ENCODE data around the gene SIL1. TPM values are rescaled to one million over a fixed set of nuclear protein-coding genes. Genes with fewer than 3 reads are reported as not detected.

SIL1 gene
- polyA plus RNA-seq, 4 donors = 21.6 to 68.2 (median 35.4) TPM

- Histone ChIP-seq H3K27me3 (ENCODE audit: control insufficient read depth in 3 of 3, insufficient read depth in 3 of 3, low read length in 3 of 3) (no peaks in the 10 kb centered on the region), H3K4me3 (ENCODE audit: low read depth in 1 of 3, low read length in 3 of 3) (no peak overlapping the region), H3K9me3 (ENCODE audit: control insufficient read depth in 2 of 2, insufficient read depth in 1 of 2, low read depth in 1 of 2, low read length in 1 of 2) (no peaks in the 10 kb centered on the region), H3K36me3 (ENCODE audit: control insufficient read depth in 3 of 3, insufficient read depth in 2 of 3, low read depth in 1 of 3, low read length in 3 of 3) (no peaks in the 10 kb centered on the region), H3K27ac (ENCODE audit: low read depth in 1 of 3, low read length in 2 of 3) (no peak overlapping the region), H3K4me1 (ENCODE audit: control insufficient read depth in 3 of 3, insufficient read depth in 2 of 3, low read depth in 1 of 3, low read length in 2 of 3) (peaks cover 7 to 20% (median 12%) of the 10 kb centered on the region in 3 donors)
- 63 to 79% (median 65%) methylated on average over 4 of the region's 4 CpGs for WGBS, 3 donors
- DNase-seq (peak in 1 of 2 donors; percentile 40), FAIRE-seq (no peak)
Measured at GRCh38 chr5:139138109-139138508, 60.1 kb downstream of the SIL1 start.

- 72 to 79% (median 76%) methylated on average over 3 to 4 of the region's 4 CpGs for WGBS, 3 donors
- no peak for FAIRE-seq
- Histone ChIP-seq H3K36me3 (ENCODE audit: control insufficient read depth in 3 of 3, insufficient read depth in 2 of 3, low read depth in 1 of 3, low read length in 3 of 3) (peaks cover 0 to under 1% (median 0%) of the 10 kb centered on the region in 3 donors), H3K4me1 (ENCODE audit: control insufficient read depth in 3 of 3, insufficient read depth in 2 of 3, low read depth in 1 of 3, low read length in 2 of 3) (peaks cover 7 to 20% (median 12%) of the 10 kb centered on the region in 3 donors), H3K27ac (ENCODE audit: low read depth in 1 of 3, low read length in 2 of 3) (no peak overlapping the region), H3K27me3 (ENCODE audit: control insufficient read depth in 3 of 3, insufficient read depth in 3 of 3, low read length in 3 of 3) (no peaks in the 10 kb centered on the region), H3K9me3 (ENCODE audit: control insufficient read depth in 2 of 2, insufficient read depth in 1 of 2, low read depth in 1 of 2, low read length in 1 of 2) (no peaks in the 10 kb centered on the region), H3K4me3 (ENCODE audit: low read depth in 1 of 3, low read length in 3 of 3) (no peak overlapping the region)
- peak in 1 of 2 donors; percentile 3 for DNase-seq
Measured at GRCh38 chr5:139137697-139138096, 60.5 kb downstream of the SIL1 start.

GRCh38 chr5:139134906-139135305 lies 63.3 kb downstream of the SIL1 start:
- WGBS, 3 donors = 77 to 82% (median 77%) methylated on average over 4 of the region's 4 CpGs
- H3K27ac ChIP-seq (ENCODE audit: low read depth in 1 of 3, low read length in 2 of 3) = no peak overlapping the region
- DNase-seq = no peak
- H3K36me3 ChIP-seq (ENCODE audit: control insufficient read depth in 3 of 3, insufficient read depth in 2 of 3, low read depth in 1 of 3, low read length in 3 of 3) = peaks cover 0 to 3% (median 0%) of the 10 kb centered on the region in 3 donors
- no peak overlapping the region for H3K4me3 ChIP-seq (ENCODE audit: low read depth in 1 of 3, low read length in 3 of 3)
- no peak for FAIRE-seq
- no peaks in the 10 kb centered on the region for H3K9me3 ChIP-seq (ENCODE audit: control insufficient read depth in 2 of 2, insufficient read depth in 1 of 2, low read depth in 1 of 2, low read length in 1 of 2)
- peaks cover 3 to 14% (median 8%) of the 10 kb centered on the region in 3 donors for H3K4me1 ChIP-seq (ENCODE audit: control insufficient read depth in 3 of 3, insufficient read depth in 2 of 3, low read depth in 1 of 3, low read length in 2 of 3)
- H3K27me3 ChIP-seq (ENCODE audit: control insufficient read depth in 3 of 3, insufficient read depth in 3 of 3, low read length in 3 of 3) = no peaks in the 10 kb centered on the region

GRCh38 chr5:139133282-139133681 lies 64.9 kb downstream of the SIL1 start:
- H3K9me3 ChIP-seq (ENCODE audit: control insufficient read depth in 2 of 2, insufficient read depth in 1 of 2, low read depth in 1 of 2, low read length in 1 of 2) = no peaks in the 10 kb centered on the region
- FAIRE-seq (no peak), DNase-seq (no peak)
- H3K4me3 ChIP-seq (ENCODE audit: low read depth in 1 of 3, low read length in 3 of 3) = no peak overlapping the region
- H3K27ac ChIP-seq (ENCODE audit: low read depth in 1 of 3, low read length in 2 of 3) = no peak overlapping the region
- WGBS, 3 donors = 27 to 55% (median 45%) methylated on average over 2 of the region's 2 CpGs
- H3K27me3 ChIP-seq (ENCODE audit: control insufficient read depth in 3 of 3, insufficient read depth in 3 of 3, low read length in 3 of 3) = no peaks in the 10 kb centered on the region
- H3K4me1 ChIP-seq (ENCODE audit: control insufficient read depth in 3 of 3, insufficient read depth in 2 of 3, low read depth in 1 of 3, low read length in 2 of 3) = peaks cover 0 to 9% (median 6%) of the 10 kb centered on the region in 3 donors
- H3K36me3 ChIP-seq (ENCODE audit: control insufficient read depth in 3 of 3, insufficient read depth in 2 of 3, low read depth in 1 of 3, low read length in 3 of 3) = peaks cover 0 to 3% (median 0%) of the 10 kb centered on the region in 3 donors

- FAIRE-seq (no peak), DNase-seq (no peak)
Measured at GRCh38 chr5:139132515-139132914, 65.7 kb downstream of the SIL1 start.

GRCh38 chr5:139131921-139132432 lies 66.2 kb downstream of the SIL1 start:
- no peak overlapping the region for H3K4me3 ChIP-seq (ENCODE audit: low read depth in 1 of 3, low read length in 3 of 3)
- H3K9me3 ChIP-seq (ENCODE audit: control insufficient read depth in 2 of 2, insufficient read depth in 1 of 2, low read depth in 1 of 2, low read length in 1 of 2) = no peaks in the 10 kb centered on the region
- DNase-seq (no peak), FAIRE-seq (no peak)
- WGBS, 3 donors = 57 to 68% (median 68%) methylated on average over 2 of the region's 2 CpGs
- H3K4me1 ChIP-seq (ENCODE audit: control insufficient read depth in 3 of 3, insufficient read depth in 2 of 3, low read depth in 1 of 3, low read length in 2 of 3) = peaks cover 0 to 3% (median 2%) of the 10 kb centered on the region in 3 donors
- H3K27me3 ChIP-seq (ENCODE audit: control insufficient read depth in 3 of 3, insufficient read depth in 3 of 3, low read length in 3 of 3) = no peaks in the 10 kb centered on the region
- H3K36me3 ChIP-seq (ENCODE audit: control insufficient read depth in 3 of 3, insufficient read depth in 2 of 3, low read depth in 1 of 3, low read length in 3 of 3) = peaks cover 0 to 8% (median 3%) of the 10 kb centered on the region in 3 donors
- H3K27ac ChIP-seq (ENCODE audit: low read depth in 1 of 3, low read length in 2 of 3) = peak overlapping the region in 2 of 3 donors; percentile 58 to 60

More at GRCh38 chr5:139132515-139132914, 65.7 kb downstream of the SIL1 start:
- Histone ChIP-seq H3K4me1 (ENCODE audit: control insufficient read depth in 3 of 3, insufficient read depth in 2 of 3, low read depth in 1 of 3, low read length in 2 of 3) (peaks cover 0 to 3% (median 2%) of the 10 kb centered on the region in 3 donors), H3K4me3 (ENCODE audit: low read depth in 1 of 3, low read length in 3 of 3) (no peak overlapping the region), H3K27me3 (ENCODE audit: control insufficient read depth in 3 of 3, insufficient read depth in 3 of 3, low read length in 3 of 3) (no peaks in the 10 kb centered on the region), H3K36me3 (ENCODE audit: control insufficient read depth in 3 of 3, insufficient read depth in 2 of 3, low read depth in 1 of 3, low read length in 3 of 3) (peaks cover 0 to 5% (median 0%) of the 10 kb centered on the region in 3 donors), H3K9me3 (ENCODE audit: control insufficient read depth in 2 of 2, insufficient read depth in 1 of 2, low read depth in 1 of 2, low read length in 1 of 2) (no peaks in the 10 kb centered on the region), H3K27ac (ENCODE audit: low read depth in 1 of 3, low read length in 2 of 3) (no peak overlapping the region)
- 78 to 86% (median 85%) methylated on average over 3 of the region's 3 CpGs for WGBS, 3 donors

- no peaks in the 10 kb centered on the region for H3K9me3 ChIP-seq (ENCODE audit: control insufficient read depth in 2 of 2, insufficient read depth in 1 of 2, low read depth in 1 of 2, low read length in 1 of 2)
- H3K4me3 ChIP-seq (ENCODE audit: low read depth in 1 of 3, low read length in 3 of 3) = no peak overlapping the region
- 60 to 85% (median 78%) methylated on average over 6 of the region's 6 CpGs for WGBS, 3 donors
- H3K27me3 ChIP-seq (ENCODE audit: control insufficient read depth in 3 of 3, insufficient read depth in 3 of 3, low read length in 3 of 3) = no peaks in the 10 kb centered on the region
- H3K36me3 ChIP-seq (ENCODE audit: control insufficient read depth in 3 of 3, insufficient read depth in 2 of 3, low read depth in 1 of 3, low read length in 3 of 3) = peaks cover 2 to 13% (median 5%) of the 10 kb centered on the region in 3 donors
- H3K27ac ChIP-seq (ENCODE audit: low read depth in 1 of 3, low read length in 2 of 3) = peak overlapping the region in 2 of 3 donors; percentile 58 to 60
- no peak for FAIRE-seq
- H3K4me1 ChIP-seq (ENCODE audit: control insufficient read depth in 3 of 3, insufficient read depth in 2 of 3, low read depth in 1 of 3, low read length in 2 of 3) = peaks cover 0 to 3% (median 2%) of the 10 kb centered on the region in 3 donors
- DNase-seq = no peak
Measured at GRCh38 chr5:139131465-139131864, 66.7 kb downstream of the SIL1 start.

GRCh38 chr5:139131062-139131461 lies 67.1 kb downstream of the SIL1 start:
- no peak for FAIRE-seq
- no peaks in the 10 kb centered on the region for H3K27me3 ChIP-seq (ENCODE audit: control insufficient read depth in 3 of 3, insufficient read depth in 3 of 3, low read length in 3 of 3)
- H3K4me1 ChIP-seq (ENCODE audit: control insufficient read depth in 3 of 3, insufficient read depth in 2 of 3, low read depth in 1 of 3, low read length in 2 of 3) = peaks cover 0 to 3% (median 2%) of the 10 kb centered on the region in 3 donors
- peaks cover 4 to 15% (median 5%) of the 10 kb centered on the region in 3 donors for H3K36me3 ChIP-seq (ENCODE audit: control insufficient read depth in 3 of 3, insufficient read depth in 2 of 3, low read depth in 1 of 3, low read length in 3 of 3)
- DNase-seq = no peak
- H3K9me3 ChIP-seq (ENCODE audit: control insufficient read depth in 2 of 2, insufficient read depth in 1 of 2, low read depth in 1 of 2, low read length in 1 of 2) = no peaks in the 10 kb centered on the region
- H3K27ac ChIP-seq (ENCODE audit: low read depth in 1 of 3, low read length in 2 of 3) = peak overlapping the region in 2 of 3 donors; percentile 22 to 58
- WGBS, 3 donors = 68 to 81% (median 80%) methylated on average over 3 of the region's 3 CpGs
- H3K4me3 ChIP-seq (ENCODE audit: low read depth in 1 of 3, low read length in 3 of 3) = no peak overlapping the region

GRCh38 chr5:139130214-139130613 lies 68.0 kb downstream of the SIL1 start:
- no peaks in the 10 kb centered on the region for H3K9me3 ChIP-seq (ENCODE audit: control insufficient read depth in 2 of 2, insufficient read depth in 1 of 2, low read depth in 1 of 2, low read length in 1 of 2)
- WGBS, 3 donors = 85 to 96% (median 95%) methylated on average over 4 of the region's 4 CpGs

More at GRCh38 chr5:139130214-139130613, 68.0 kb downstream of the SIL1 start:
- Histone ChIP-seq H3K27ac (ENCODE audit: low read depth in 1 of 3, low read length in 2 of 3) (no peak overlapping the region), H3K4me3 (ENCODE audit: low read depth in 1 of 3, low read length in 3 of 3) (no peak overlapping the region), H3K4me1 (ENCODE audit: control insufficient read depth in 3 of 3, insufficient read depth in 2 of 3, low read depth in 1 of 3, low read length in 2 of 3) (peaks cover 0 to 3% (median 2%) of the 10 kb centered on the region in 3 donors), H3K36me3 (ENCODE audit: control insufficient read depth in 3 of 3, insufficient read depth in 2 of 3, low read depth in 1 of 3, low read length in 3 of 3) (peaks cover 4 to 19% (median 5%) of the 10 kb centered on the region in 3 donors), H3K27me3 (ENCODE audit: control insufficient read depth in 3 of 3, insufficient read depth in 3 of 3, low read length in 3 of 3) (no peaks in the 10 kb centered on the region)
- FAIRE-seq (no peak), DNase-seq (no peak)
